NT2/D1 (cell line): Measurements from ENCODE around the gene BABAM2.

Experiments
- YY1 ChIP-seq: IDR thresholded peaks from 2 replicates; pipeline ENCODE4 v1.6.1; 2011; ENCODE audit not compliant: insufficient read length, insufficient read depth
- ZNF274 ChIP-seq: IDR thresholded peaks from 2 replicates; pipeline ENCODE4 v1.6.1; 2011; ENCODE audit warnings: mild to moderate bottlenecking, low read depth, low read length

DNA sequence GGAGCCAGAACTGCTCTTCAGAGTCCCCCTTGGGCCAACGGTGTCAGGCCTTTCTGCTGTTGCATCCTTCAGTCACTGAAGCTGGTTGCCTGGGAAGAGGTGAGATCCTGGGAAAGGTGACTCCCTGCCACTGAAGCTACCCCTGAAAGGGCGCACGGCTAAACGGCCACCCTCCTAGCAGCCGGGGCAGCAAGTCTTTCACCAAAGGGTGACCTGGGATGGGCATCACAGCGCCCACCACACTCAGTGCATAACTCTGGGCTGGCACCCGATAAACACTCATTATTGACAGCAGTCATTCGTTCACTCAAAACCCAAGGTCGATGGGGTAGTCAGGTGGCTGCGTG, 475.6 kb downstream of the BABAM2 start:
- no peak for TF ChIP-seq ZNF274
- no peak for TF ChIP-seq YY1
